Liver (tissue), 3 donors: ENCODE measurements around the gene VRK2.

Experiments
- EGR1 ChIP-seq, 2 donors: IDR thresholded peaks; 2 replicates each; pipeline ENCODE4 v1.6.1; 2016 to 2018; ENCODE audit warnings: antibody characterized with exemption in 2 of 2, low read depth in 2 of 2
- FOXA1 ChIP-seq: IDR thresholded peaks from 2 replicates; pipeline ENCODE4 v1.6.1; 2016; ENCODE audit warnings: antibody characterized with exemption
- GABPA ChIP-seq, 2 donors: IDR thresholded peaks in 1 of 2; conservative IDR thresholded peaks in 1 of 2; 2 replicates each; pipeline ENCODE4 v1.6.1; 2016; ENCODE audit warnings: antibody characterized with exemption in 2 of 2, mild to moderate bottlenecking in 1 of 2, moderate library complexity in 1 of 2
- JUND ChIP-seq, 2 donors: IDR thresholded peaks; 2 replicates each; pipeline ENCODE4 v1.6.1; 2016; ENCODE audit warnings: antibody characterized with exemption in 2 of 2
- MAX ChIP-seq: IDR thresholded peaks from 2 replicates; pipeline ENCODE4 v1.6.1; 2016; ENCODE audit warnings: antibody characterized with exemption
- NR2F2 ChIP-seq: IDR thresholded peaks from 2 replicates; pipeline ENCODE4 v1.6.1; 2016; ENCODE audit warnings: antibody characterized with exemption
- RAD21 ChIP-seq, 2 donors: IDR thresholded peaks; 2 replicates each; pipeline ENCODE4 v1.6.1; 2016; ENCODE audit warnings: antibody characterized with exemption in 2 of 2, mild to moderate bottlenecking in 2 of 2
- REST ChIP-seq: IDR thresholded peaks from 2 replicates; pipeline ENCODE4 v1.6.1; 2016; ENCODE audit warnings: antibody characterized with exemption, mild to moderate bottlenecking
- RXRA ChIP-seq, 2 donors: IDR thresholded peaks; 2 replicates each; pipeline ENCODE4 v1.6.1; 2017 to 2018; ENCODE audit warnings: antibody characterized with exemption in 2 of 2, mild to moderate bottlenecking in 1 of 2
- TAF1 ChIP-seq: conservative IDR thresholded peaks from 2 replicates; pipeline ENCODE4 v1.6.1; 2016; ENCODE audit warnings: antibody characterized with exemption, mild to moderate bottlenecking
- YY1 ChIP-seq: IDR thresholded peaks from 2 replicates; pipeline ENCODE4 v1.6.1; 2016; ENCODE audit warnings: antibody characterized with exemption, mild to moderate bottlenecking
- ZBTB33 ChIP-seq: IDR thresholded peaks from 2 replicates; pipeline ENCODE4 v1.6.1; 2016; ENCODE audit warnings: antibody characterized with exemption
- TF ChIP-seq, protein P1 (sequence below): fragments of 150-350 bp; IDR thresholded peaks from 2 replicates; pipeline ENCODE4 v1.5.1; 2017; ENCODE audit warnings: improper control_type of control experiment, low read depth, low read length; ENCODE audit not compliant: missing input control
- TF ChIP-seq, protein P2 (sequence below): IDR thresholded peaks from 2 replicates; pipeline ENCODE4 v1.6.1; 2016; ENCODE audit warnings: antibody characterized with exemption
- donor health status: healthy.
- donor health status: healthy.

- TF ChIP-seq, protein P1, sequence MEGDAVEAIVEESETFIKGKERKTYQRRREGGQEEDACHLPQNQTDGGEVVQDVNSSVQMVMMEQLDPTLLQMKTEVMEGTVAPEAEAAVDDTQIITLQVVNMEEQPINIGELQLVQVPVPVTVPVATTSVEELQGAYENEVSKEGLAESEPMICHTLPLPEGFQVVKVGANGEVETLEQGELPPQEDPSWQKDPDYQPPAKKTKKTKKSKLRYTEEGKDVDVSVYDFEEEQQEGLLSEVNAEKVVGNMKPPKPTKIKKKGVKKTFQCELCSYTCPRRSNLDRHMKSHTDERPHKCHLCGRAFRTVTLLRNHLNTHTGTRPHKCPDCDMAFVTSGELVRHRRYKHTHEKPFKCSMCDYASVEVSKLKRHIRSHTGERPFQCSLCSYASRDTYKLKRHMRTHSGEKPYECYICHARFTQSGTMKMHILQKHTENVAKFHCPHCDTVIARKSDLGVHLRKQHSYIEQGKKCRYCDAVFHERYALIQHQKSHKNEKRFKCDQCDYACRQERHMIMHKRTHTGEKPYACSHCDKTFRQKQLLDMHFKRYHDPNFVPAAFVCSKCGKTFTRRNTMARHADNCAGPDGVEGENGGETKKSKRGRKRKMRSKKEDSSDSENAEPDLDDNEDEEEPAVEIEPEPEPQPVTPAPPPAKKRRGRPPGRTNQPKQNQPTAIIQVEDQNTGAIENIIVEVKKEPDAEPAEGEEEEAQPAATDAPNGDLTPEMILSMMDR, result no peak
- TF ChIP-seq TAF1 (no peak), REST (no peak), RXRA (IDR thresholded peaks at IDR 0.05) (no peak), YY1 (no peak), FOXA1 (no peak), MAX (no peak), EGR1 (IDR thresholded peaks at IDR 0.05; ENCODE audit: low read depth in 2 of 2) (no peak), RAD21 (IDR thresholded peaks at IDR 0.05) (no peak), NR2F2 (no peak), GABPA (IDR thresholded peaks at IDR 0.05 in 1 of 2, conservative IDR thresholded peaks at IDR 0.05 in 1 of 2) (no peak), JUND (IDR thresholded peaks at IDR 0.05) (no peak), ZBTB33 (no peak)
- TF ChIP-seq, protein P2, sequence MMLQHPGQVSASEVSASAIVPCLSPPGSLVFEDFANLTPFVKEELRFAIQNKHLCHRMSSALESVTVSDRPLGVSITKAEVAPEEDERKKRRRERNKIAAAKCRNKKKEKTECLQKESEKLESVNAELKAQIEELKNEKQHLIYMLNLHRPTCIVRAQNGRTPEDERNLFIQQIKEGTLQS, result no peak
These were observed 108.7 kb downstream of the VRK2 start for GRCh38 chr2:58155160-58155778.
